GM21423 (cell line): ENCODE results near the gene CHN1.

ENCODE experiments used
- ATAC-seq: cut with Tn5 transposase; IDR thresholded peaks from one replicate; pipeline ENCODE4 v1.9.1; 2021; ENCODE audit warnings: mild to moderate bottlenecking, moderate library complexity; ENCODE audit not compliant: unreplicated experiment

Gene CHN1

GRCh38 chr2:174771631-174772471 lies 233.3 kb downstream of the CHN1 start:
- no peak for ATAC-seq

DNA sequence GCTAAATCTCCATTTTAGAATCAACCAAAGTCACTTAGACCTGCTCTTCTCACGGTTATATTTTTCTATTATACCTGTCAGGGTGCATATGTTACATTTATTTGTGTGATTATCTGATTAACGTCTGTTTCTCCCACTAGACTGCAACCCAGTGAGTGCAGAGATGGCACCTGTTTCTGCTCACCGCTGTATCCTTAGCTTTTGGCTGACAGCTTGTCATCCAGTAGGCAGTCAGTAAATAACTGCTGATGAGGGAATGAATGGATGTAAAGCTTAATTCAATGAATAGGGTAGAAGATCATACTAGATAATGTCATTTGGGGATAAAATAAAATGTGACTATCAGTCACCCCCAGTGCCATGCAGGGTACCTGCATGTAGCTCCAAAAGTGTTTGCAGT lies 234.0 kb downstream of the CHN1 start:
- ATAC-seq, result no peak

- ATAC-seq, result no peak
Measured at GRCh38 chr2:174768557-174768956, 236.6 kb downstream of the CHN1 start.

DNA sequence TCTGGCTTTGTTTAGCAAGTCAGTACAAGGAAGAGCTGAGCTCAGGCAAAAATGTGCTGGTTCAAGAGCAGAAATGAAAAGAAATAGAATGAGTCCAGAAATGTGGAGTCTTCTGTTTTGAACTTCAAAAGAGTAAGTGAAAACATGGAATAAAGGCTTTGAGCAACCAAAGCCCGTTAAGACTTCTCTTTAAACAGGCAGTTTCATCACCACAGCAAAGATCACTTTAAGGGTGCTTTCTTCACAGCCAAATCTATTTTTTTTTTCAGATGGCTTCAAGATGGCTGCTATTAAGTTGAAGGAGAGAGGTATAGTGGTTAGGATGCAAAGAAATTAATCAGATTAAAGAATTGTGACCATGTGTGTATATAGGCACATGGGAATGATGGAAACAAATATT lies 238.9 kb downstream of the CHN1 start:
- ATAC-seq, result no peak

GRCh38 chr2:174765576-174765975 lies 239.6 kb downstream of the CHN1 start:
- ATAC-seq, result no peak

DNA sequence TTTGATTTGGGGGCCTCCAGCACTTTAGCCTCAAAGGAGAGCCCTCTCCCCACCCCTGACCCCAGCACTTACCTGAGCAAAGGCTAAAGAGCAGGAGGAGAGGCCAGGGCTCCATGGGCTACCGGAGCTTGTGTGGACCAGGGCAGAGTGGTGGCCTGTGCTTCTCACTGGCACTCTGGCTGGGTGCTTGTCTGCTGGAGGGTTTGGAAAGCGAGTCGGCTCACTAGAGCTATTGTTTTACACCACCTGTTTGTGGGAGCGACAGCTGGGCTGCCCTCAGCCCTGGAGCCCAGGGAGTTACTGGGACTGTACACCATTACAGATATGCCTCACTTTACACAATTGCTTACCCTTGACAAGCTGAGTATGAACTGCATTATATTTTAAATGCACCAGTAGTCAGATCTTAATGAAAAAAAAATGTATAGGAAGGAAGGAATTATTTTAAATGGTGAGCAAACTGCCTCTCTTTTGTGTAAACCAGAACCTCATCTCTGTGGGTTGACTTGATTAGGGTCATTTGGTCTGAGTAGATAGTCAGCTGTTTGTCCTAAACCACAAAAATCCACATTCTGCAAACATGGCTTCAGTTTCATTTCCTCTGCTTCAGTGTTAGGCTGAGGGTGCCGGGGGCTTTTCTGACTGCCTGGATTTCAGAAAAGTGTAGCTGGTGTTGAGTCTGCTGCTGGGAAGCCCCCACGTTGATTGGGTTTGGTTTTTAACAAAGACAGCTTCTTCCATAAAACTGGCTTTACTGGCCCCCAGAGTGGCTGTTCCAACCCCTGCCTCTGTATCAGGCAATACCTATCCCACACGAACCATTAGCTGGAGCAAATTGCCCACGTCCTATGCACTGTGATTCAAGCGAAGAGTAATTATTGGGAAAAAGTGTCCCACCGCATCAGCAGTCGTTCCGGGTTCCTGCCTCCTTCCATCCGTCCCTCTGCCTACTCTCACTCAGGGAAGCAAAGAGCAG lies 240.6 kb downstream of the CHN1 start, which contains the start of gene CHRNA1:
Gene CHRNA1 (minus strand): TSS at position 193 of the 976 bp plus-strand sequence. CDS start 78 bp downstream, at position 115.
- no peak for ATAC-seq

DNA sequence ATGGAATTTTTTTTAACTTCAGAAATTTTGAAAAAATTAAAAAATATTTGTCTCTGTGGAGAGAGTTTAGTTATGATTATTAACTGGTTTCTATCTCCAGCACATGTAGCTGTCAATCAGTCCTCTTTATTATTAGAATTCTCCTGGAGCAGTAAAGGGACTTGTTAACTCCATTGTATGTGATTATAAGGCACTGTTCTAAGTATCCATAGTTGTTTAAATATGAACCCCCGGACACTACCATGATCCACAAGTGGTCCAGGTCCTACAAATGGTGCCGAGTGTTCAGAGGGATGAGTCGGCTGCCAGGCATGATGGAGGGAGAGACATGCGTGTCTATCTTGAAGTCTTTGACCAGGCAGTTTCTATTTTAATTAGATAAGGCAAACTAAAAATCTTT lies 241.4 kb downstream of the CHN1 start:
- no peak for ATAC-seq

- ATAC-seq, result no peak
Measured at GRCh38 chr2:174762464-174762863, 242.7 kb downstream of the CHN1 start.

GRCh38 chr2:174761837-174762236 lies 243.3 kb downstream of the CHN1 start:
- no peak for ATAC-seq

DNA sequence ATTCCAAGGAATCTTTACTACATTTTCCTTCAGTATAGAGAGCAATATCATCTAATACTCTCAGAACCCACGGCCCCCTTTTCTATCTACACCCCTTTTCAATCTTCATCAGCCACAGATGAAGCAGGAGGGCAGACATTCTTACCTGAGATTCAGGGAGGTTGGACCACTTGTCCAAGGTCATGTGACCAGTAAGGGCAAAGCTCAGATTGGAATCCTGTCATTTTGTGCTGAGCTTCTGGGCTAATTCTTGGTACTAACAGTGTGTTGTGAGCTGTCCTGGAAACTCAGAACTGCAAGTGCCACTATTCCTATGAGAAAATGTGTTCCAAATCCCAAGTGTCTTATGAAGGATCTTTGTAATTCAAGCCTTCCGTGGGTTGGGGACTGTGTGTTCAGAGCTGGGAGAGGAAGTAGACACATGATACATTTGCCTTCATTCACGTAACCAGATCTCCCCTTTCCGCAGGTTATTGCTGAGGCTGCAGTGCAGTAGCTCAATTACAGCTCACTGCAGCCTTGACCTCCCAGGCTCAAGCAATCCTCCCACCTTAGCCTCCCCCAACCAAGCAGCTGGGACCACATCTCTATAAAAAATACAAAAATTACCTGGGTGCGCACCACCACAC lies 244.2 kb downstream of the CHN1 start:
- no peak for ATAC-seq

GRCh38 chr2:174759381-174760065 lies 245.7 kb downstream of the CHN1 start:
- no peak for ATAC-seq

DNA sequence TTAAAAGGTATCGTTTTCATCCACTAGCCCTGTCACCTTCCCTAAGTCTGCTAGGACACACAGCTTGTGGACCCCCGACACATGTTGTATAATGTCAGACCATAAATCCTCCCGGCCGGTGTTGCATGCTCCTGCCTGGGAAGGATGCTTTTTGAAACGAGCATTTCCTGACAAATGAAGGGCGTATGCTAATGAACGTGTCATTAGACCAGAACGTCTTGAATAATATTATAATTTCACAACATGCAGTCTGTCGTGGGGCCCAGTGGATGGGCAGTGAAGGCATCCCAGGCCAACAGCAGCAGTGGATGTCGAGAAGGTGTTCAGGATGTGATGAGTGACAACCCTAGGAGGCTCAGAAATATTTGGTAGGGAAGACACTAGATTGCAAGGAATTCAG lies 248.4 kb downstream of the CHN1 start:
- ATAC-seq, result no peak

- peak; percentile 9 for ATAC-seq
Measured at GRCh38 chr2:174753038-174753633, 252.0 kb downstream of the CHN1 start.

DNA sequence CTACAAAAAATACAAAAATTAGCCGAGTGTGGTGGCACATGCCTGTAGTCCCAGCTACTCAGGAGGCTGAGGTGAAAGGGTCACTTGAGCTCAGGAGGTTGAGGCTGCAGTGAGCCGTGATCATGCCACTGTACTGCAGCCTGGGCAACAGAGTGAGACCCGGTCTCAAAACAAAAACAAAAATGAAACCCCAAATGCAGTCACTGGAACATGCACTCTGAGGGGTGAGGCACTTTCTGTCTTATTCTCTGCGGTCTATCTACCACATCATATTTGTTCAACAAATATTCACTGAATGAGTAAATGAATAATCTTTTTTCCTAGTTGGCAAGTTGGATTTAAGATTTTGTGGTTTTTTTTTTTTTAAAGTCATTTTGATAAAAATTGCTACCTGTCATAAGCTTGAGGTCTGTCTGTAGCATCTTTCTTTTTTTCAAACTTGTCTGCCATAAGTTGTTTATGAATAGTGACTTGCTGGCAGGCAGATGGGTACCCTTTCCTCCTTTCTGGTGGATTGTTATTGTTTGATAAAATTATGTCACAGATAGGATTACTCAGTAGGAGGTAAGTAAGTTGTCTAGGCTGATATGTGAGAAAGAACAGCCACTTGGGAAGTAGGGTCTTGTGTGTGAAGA lies 252.7 kb downstream of the CHN1 start:
- ATAC-seq, result peak; percentile 83

DNA sequence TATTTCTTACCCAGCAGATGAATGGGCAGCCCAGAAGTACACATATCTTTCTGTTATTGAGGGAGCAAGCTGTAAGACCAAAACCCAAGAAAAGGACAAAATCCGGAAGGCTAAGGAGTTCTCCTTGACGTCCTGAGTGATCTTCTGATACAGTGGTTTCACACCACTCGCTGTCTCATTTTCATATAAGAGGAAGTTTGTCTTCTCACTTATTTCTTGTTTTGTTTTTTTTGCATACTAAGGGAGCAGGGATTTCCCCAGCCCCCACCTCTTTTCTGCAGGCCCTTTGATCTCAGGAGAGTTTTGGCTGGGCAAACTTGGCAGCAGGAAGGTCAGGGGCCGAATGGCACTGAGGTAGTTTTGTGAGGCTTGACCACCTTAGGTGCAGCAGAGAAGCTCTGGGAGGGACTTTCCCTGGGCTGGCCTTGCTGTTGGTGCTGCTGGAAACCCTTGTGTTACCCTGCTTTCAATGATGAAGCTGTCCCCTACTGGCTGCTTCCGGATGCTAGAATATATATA lies 254.2 kb downstream of the CHN1 start:
- peak; percentile 56 for ATAC-seq

GRCh38 chr2:174749793-174750192 lies 255.4 kb downstream of the CHN1 start:
- no peak for ATAC-seq

DNA sequence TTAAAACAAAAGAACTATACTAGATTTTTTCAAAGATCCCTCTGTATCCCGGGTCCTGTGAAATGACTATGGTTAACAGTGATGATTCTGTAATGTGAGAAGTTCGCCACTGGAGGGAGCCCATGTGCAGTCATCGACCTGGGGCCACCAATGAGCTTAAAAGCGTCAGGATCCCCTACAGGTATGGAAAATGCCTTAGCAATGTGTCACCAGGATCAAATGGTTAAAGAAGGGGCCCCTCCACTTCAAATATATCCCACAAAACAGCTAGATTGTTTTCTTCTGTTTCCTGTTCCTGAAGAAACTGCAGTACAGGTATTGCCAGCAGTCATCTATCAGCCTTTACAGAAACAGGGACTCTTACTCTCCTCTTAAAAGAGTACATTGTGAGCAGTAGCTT lies 256.2 kb downstream of the CHN1 start:
- ATAC-seq, result no peak
